GM19351 (cell line): ENCODE data around the gene SULT2B1.
"Not testable (repeated sequence)": the region's sequence is repeated elsewhere in the genome, so short reads cannot be mapped to it uniquely, and the experiment has no call there.

Source experiments
- ATAC-seq: cut with Tn5 transposase; IDR thresholded peaks from one replicate; pipeline ENCODE4 v1.9.1; 2021; ENCODE audit warnings: mild to moderate bottlenecking, moderate library complexity; ENCODE audit not compliant: unreplicated experiment

The SULT2B1 gene

DNA sequence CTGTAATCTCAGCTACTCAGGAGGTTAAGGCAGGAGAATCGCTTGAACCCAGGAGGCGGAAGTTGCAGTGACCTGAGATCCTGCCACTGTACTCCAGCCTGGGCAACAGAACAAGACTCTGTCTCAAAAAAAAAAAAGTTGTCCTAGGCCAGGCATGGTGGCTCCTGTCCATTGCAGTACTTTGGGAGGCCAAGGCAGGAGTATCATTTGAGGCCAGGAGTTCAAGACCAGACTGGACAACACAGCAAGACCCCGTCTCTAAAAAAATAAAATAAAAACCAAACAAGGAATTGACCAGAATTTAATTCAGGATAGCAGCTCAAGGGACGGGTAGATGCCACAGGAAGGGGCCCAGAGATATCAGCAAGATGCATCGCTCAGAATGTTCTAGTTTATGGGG lies 4.9 kb downstream of the SULT2B1 start:
- ATAC-seq = no peak

- no peak for ATAC-seq
These were observed 6.2 kb downstream of the SULT2B1 start for GRCh38 chr19:48558018-48558684.

- ATAC-seq = no peak
These were observed 8.1 kb downstream of the SULT2B1 start for GRCh38 chr19:48560095-48560530.

DNA sequence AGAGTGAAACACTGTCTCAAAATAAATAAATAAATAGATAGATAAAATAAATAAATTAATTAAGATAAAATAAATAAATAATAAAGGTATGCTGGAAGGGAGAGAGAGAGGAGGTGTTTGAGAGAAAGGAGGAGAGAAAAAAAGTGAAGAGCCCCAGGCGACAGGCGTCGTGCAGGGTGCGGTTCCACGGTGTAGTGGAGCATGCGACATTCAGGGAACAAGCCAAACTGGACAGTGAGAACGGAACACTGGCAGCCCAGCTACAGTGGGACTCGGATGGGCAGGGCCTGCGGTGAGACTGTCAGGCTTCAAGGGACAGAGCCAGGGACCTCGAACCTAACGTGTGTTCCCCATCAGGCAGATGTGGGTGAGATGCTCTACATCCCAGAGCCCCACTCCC lies 9.4 kb downstream of the SULT2B1 start:
- no peak for ATAC-seq

DNA sequence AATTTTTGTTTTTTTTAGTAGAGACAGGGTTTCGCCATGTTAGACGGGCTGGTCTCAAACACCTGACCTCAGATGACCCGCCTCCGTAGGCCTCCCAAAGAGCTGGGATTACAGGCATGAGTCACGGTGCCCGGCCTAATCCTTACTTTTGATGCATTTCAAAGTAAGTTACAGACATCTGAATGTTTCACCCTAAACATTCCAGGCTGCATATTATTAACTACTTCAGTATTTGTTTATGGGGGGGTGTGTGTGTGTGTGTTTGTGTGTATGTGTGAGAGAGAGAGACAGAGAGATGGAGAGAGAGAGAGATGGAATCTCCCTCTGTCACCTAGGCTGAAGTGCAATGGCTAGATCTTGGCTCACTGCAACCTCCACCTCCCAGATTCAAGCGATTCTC lies 13.1 kb downstream of the SULT2B1 start:
- no peak for ATAC-seq

- ATAC-seq = no peak
These were observed 16.4 kb downstream of the SULT2B1 start for GRCh38 chr19:48568345-48568886.

GRCh38 chr19:48569814-48570213 lies 17.8 kb downstream of the SULT2B1 start:
- ATAC-seq = no peak

DNA sequence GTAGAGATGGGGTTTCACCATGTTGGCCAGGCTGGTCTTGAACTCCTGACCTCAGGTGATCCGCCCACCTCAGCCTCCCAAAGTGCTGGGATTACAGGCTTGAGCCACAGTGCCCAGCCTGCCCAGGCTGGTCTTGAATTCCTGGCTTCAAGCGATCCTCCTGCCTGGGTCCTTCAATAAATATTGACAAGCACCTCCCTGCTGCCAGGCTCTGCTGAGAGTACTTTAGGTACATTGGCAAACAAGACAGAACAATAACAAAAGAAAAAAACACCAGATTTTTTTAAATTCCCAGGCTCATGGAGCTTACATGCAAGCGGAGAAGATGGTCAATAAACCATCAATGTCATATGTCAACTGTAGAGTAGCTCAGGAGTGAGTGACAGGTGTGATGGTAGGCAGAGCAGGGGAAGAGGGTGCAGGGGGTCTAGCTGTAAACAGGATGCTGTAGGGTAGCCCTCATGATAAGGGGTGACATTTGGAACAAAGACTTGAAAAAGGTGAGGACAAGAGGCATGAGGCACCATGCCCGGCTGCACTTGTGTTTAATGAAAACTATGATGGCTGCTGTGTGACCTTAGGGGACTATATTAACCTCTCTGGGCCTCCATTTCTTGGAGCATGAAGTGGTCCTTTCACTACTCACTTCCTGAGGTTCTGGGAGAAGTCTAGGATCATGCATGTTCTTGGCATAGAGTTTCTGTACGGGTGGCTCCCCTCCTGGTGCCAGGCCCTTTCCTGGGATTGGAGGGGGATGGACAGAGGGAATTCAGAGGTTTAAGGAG lies 19.6 kb downstream of the SULT2B1 start:
- ATAC-seq = no peak

DNA sequence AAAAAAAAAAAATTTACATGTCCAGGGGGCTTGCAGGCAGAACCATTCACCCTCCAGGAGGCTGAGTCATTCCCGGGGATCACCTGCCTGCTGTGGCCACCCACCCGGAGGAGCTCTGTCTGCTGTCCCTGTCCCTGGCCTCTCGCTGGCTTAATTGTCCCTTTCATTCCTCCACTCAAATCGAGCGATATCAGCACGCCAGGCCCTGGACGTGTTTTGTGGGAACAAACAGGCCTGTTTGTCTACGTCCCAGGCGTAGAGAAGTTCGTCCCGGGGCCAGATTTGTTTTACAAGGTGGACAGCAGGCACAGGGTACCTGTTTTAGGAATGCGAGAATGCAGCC lies 21.2 kb downstream of the SULT2B1 start:
- ATAC-seq = no peak

- no peak for ATAC-seq
These were observed 24.1 kb downstream of the SULT2B1 start for GRCh38 chr19:48575931-48576622.

DNA sequence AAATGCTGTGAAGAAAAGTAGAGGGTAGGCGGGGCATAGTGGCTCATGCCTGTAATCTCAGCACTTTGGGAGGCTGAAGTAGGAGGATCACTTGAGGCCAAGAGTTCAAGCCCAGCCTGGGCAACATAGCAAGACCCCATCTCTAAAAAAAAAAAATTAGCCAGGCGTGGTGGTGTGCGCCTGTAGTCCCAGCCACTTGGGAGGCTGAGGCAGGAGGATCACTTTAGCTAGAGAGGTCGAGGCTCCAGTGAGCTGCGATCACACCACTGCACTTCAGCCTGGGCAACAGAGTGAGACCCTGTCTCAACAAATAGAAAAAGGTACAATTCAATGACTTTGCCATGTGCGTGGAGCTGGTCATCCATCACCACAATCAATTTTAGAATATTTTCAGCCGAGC lies 25.9 kb downstream of the SULT2B1 start:
- ATAC-seq = not testable (repeated sequence)

- ATAC-seq = no peak
These were observed 26.9 kb downstream of the SULT2B1 start for GRCh38 chr19:48578891-48579290.

DNA sequence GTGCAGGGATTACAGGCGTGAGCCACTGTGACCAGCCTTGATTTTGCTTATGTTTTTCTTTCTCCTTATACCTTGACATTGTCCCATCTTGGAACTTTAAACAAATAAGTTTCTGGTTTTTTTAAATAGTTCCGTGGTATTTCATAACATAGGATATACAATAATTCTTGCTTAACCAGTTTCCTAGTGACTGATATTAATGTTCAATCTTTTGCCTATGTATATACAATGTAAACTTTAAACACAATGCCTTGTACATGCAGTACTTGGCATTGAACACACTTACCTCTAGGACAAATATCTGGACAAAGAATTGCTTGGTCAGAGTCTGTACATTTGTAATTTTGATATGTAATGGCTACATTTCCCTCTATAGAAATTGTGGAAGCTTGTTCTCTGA lies 30.2 kb downstream of the SULT2B1 start:
- no peak for ATAC-seq

DNA sequence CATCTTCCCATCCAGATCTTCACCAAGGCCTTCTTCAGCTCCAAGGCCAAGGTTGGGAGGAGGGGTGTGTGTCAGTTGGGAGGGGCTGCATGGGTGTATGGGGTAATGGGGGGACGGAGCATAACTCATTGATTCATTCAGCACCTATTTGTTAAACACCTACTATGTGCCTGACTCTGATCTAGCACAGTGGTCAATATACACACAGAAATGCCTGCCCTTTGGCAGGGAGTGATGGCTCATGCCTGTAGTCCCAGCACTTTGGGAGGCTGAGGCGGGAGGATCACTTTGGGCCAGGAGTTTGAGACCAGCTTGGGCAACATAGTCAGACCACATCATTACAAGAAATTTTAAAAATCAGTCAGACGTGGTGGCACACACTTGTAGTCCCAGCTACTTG lies 35.4 kb downstream of the SULT2B1 start:
- ATAC-seq = no peak

DNA sequence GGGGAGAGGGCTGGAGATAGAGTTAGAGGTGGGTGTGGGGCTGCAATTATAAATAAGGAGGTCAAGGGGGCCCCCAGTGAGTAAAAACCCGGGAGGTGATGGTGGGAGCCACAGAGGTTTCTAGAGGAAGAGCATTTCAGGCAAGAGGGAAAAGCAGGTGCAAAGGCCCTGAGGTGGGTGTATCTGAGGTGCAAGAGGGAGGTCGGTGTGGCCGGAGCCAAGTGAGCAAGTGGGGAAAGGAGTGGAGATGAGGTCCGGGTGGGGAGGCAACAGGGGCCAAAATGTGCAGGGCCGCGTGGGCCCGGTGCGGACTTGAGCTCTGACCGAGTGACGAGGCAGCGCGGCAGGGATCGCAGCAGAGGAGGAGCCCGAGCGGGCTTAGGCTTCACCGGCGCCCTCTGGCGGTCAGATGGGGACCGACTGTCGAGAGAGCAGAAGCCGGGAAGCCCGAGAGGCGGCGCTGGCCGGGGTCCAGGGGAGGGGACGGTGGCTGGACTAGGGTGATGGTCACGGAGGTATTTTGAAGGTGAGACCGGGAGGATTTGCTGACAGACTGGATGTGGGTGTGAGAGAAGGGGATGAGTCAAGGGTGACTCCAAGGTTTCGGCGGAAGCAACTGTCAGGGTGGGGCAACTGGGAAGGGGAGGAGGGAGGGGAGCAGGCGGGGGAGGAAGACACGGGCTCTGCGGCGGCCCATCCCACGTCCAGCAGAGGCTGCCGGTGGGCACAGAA lies 36.9 kb downstream of the SULT2B1 start:
- ATAC-seq = peak; percentile 50

DNA sequence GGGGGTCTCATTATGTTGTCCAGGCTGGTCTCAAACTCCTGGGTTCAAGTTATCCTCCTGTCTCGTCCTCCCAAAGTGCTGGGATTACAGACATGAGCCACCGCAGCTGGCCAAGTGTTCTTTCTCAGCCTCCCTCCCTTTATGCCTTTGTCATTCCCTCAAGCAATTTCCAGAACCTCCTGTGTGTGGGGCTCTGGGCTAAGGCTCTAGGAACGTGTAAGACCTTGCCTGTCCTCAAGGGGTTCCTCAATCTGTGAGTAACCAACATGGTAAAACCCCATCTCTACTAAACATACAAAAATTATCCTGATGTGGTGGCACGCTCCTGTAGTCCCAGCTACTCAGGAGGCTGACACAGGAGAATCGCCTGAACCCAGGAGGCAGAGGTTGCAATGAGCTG lies 39.0 kb downstream of the SULT2B1 start:
- no peak for ATAC-seq

GRCh38 chr19:48595171-48595570 lies 43.2 kb downstream of the SULT2B1 start:
- no peak for ATAC-seq

GRCh38 chr19:48595833-48596232 lies 43.9 kb downstream of the SULT2B1 start:
- ATAC-seq = no peak

DNA sequence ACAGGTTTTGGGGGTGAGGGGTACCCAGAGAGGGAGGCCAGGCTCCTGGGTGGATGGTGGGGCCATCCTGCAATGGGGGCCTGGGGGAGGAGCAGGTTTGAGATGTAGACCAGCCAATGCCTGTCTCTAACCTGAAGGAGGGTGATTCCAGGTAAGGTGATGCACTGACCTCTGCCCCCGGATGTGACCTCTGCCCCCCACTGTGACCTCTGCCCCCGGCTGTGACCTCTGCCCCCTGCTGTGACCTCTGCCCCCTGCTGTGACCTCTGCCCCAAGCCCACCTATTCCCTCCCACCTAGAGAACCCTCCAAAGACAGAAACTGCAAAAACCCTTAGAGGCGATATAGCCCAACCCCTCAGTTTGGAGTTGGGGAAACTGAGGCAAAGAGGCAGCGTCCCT lies 44.3 kb downstream of the SULT2B1 start:
- no peak for ATAC-seq

DNA sequence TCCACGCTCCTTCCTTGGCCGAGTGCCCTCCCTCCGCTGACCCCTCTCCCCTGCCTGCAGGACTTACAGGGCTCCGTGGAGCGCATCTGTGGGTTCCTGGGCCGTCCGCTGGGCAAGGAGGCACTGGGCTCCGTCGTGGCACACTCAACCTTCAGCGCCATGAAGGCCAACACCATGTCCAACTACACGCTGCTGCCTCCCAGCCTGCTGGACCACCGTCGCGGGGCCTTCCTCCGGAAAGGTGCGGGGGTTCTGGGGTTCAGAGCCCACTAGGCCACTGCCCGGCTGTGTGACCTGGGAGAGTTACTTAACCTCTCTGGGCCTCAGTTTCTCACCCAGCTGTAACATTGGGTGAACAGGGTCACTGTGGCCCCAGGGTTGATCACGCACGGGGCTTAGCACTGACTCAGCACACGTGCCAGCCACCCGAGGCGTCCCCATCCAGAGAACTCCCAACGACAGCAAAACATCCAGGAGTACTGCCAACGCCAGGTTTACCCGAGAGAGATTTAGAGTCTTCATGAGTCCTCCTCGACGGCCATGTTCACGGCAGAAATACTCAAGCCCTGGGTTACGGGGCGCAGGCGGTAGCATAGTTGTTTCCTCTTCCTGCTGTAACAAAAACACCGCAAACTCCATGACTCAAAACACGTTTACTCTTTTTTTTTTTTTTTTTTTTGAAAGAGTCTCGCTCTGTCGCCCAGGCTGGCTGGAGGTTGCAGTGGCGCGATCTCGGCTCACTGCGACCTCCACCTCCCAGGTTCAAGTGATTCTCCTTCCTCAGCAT lies 44.9 kb downstream of the SULT2B1 start:
- no peak for ATAC-seq
